NK-92 treated with Interleukin-12 subunit alpha and Interleukin-12 subunit beta, amount 100 ng/mL, for 24 hours (cell line): ENCODE data around the gene UBAC2.
"Not testable (repeated sequence)": the region's sequence is repeated elsewhere in the genome, so short reads cannot be mapped to it uniquely, and the experiment has no call there.

Experiments
- DNase-seq: peaks from one replicate; lab custom pipeline; 2025; lab: John Stamatoyannopoulos, UW

The UBAC2 gene

GRCh38 chr13:99393391-99393790 is 192.7 kb downstream of the UBAC2 start:
- DNase-seq, result not testable (repeated sequence)

- no peak for DNase-seq
These were observed 193.4 kb downstream of the UBAC2 start for GRCh38 chr13:99393791-99394735.

GRCh38 chr13:99395436-99395835 is 194.8 kb downstream of the UBAC2 start:
- no peak for DNase-seq

- no peak for DNase-seq
These were observed 195.8 kb downstream of the UBAC2 start for GRCh38 chr13:99396446-99396845.

DNA sequence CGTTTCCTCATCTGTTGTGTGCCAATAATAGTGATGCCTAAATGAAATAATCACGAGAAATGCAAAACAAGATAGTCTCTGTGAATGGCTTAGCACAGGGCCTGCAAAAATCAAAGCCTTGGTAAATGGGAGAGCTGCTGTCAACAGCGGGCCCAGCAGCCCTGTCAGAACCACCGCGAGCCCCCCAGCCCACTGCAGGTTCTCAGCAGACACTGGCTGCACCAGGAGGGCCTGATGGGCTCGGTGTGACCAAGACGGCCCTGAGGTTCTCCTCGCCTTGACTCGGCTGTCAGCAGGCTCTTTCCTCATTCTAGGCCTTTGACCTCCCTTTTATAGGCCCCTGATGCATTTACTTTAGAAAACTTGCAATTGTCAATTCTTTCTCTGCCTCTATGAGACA is 197.4 kb downstream of the UBAC2 start:
- DNase-seq, result no peak

GRCh38 chr13:99398916-99399622 is 198.4 kb downstream of the UBAC2 start:
- DNase-seq, result no peak

GRCh38 chr13:99399623-99399974 is 198.9 kb downstream of the UBAC2 start:
- DNase-seq, result no peak

DNA sequence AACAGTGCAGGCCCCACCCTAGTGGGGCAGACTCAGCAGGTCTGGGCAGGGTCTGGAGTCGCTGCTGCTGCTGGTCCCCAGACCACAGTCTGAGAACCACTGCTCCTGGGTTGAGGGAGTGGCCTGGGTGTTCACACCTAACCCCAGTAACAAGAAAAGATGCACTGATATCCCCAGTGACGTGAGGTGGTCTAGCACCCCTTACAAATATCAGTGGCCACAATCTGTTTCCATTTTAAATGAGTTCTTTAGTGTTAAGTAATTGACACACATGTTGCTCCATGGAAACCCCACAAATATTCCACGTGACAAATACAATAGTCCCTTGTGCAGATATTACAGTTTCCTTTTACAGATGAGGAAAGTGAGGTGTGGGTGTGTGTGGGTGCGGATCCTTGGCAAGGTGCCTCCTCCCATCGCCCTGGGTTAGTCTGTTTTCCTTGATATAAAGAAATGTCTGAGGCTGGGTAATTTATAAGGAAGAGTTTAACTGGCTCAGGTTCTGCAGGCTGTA is 202.9 kb downstream of the UBAC2 start:
- DNase-seq, result peak; percentile 69

DNA sequence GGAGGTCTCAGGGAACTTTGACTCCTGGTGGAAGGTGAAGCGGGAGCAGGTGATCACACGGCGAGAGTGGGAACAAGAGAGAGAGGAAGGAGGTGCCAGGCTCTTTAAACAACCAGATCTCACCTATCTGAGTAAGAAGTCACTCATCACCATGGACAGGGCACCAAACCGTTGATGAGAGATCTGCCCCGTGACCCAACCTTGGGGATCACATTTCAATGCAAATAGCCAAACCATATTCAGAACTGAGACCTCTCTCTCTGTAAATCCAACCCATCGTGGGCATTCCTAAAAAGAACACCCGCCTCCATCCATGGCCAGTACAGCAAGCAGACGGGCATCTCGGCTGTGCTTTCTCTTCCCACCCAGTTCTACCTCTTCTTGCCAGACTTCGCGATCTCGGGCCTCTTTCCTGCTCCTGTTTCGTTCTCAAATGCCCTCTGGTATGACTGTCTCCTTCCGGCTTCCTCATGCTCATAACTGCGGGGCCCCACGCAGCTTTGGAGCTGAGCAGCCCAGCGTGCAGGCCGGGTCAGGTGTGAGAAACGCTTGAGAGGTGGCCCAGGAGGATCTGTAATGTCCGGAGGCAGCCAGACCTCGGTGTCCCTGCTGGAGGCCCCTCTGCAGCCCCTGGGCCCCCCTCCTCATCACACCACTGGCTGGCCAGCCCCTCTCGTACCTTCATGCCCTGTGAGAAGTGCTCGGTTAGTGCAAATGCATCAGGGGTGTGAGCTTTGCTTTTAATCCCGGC is 203.5 kb downstream of the UBAC2 start:
- DNase-seq, result no peak

- no peak for DNase-seq
These were observed 205.3 kb downstream of the UBAC2 start for GRCh38 chr13:99405966-99406365.

- no peak for DNase-seq
These were observed 206.1 kb downstream of the UBAC2 start for GRCh38 chr13:99406799-99407201.

GRCh38 chr13:99407906-99408702 is 207.4 kb downstream of the UBAC2 start:
- no peak for DNase-seq

GRCh38 chr13:99408703-99409000 is 208.0 kb downstream of the UBAC2 start:
- DNase-seq, result no peak

- not testable (repeated sequence) for DNase-seq
These were observed 208.9 kb downstream of the UBAC2 start for GRCh38 chr13:99409461-99410083.

GRCh38 chr13:99410646-99411475 is 210.2 kb downstream of the UBAC2 start:
- DNase-seq, result not testable (repeated sequence)

DNA sequence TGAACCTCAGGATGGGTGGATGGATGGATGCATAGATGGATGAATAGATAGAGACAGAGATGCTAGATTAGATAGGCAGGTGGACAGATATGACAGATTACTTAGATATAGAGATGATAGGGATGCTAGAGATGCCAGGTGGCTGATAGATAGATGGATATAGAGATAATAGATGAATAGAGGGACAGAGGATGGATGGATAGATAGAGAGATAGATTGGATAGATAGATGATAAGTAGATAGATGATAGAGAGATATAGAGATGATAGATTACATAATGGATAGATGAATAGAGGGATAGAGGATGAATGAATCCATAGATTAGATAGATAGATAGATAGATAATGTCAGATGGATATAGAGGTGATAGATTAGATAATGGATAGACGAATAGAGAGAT is 212.2 kb downstream of the UBAC2 start:
- no peak for DNase-seq

- no peak for DNase-seq
These were observed 213.7 kb downstream of the UBAC2 start for GRCh38 chr13:99414048-99414995.

GRCh38 chr13:99415014-99415650 is 214.5 kb downstream of the UBAC2 start:
- DNase-seq, result no peak
